ENCODE results near the gene CNN2. TPM values are rescaled to one million over a fixed set of nuclear protein-coding genes. Genes with fewer than 3 reads are reported as not detected.
A peak's percentile ranks its signal among the peaks of the same experiment; 100 is the strongest.

The CNN2 gene
- total RNA-seq, 2 donors from 2014 or later: 108 to 132 TPM

DNA sequence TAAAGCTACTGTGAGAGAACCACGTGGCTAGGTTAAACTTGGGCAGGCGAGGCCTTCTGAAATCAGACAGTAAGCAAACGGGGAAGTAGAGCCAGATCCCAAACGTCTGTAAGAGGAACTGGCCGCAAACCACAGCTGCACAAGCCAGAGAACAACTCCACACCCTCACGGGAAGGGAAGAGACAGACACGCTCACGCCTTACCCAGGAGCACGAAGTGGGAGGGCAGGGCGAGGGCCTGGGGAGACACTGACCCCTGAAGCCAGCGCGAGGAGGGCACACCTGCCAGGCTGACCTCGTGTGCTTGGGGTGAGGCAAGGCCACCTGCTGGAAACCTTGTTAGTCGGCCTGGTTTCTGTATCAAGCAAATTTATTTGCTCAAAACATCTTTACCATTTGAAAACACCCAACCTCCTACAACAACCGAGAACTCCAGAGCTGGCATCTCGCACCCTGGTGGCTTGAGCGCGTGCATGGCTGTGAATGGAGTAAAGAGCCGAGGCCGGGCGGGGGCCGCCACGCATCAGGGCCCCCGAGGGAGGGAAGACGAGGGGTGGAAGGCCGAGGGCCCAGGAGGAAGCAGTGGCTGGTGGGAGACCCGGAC, 61.5 kb downstream of the CNN2 start:
- Histone ChIP-seq H3K36me3 (peaks cover 5% of the 10 kb centered on the region), H3K4me3 (no peak overlapping the region), H3K9me3 (no peaks in the 10 kb centered on the region), H3K9ac (ENCODE audit: low read depth in 2 of 2, low read length in 2 of 2) (peak overlapping the region; percentile 5 to 24), H3K27me3 (no peaks in the 10 kb centered on the region), H3K4me1 (no peaks in the 10 kb centered on the region), H3K27ac (peak overlapping the region; percentile 41)
- TF ChIP-seq, protein P1, sequence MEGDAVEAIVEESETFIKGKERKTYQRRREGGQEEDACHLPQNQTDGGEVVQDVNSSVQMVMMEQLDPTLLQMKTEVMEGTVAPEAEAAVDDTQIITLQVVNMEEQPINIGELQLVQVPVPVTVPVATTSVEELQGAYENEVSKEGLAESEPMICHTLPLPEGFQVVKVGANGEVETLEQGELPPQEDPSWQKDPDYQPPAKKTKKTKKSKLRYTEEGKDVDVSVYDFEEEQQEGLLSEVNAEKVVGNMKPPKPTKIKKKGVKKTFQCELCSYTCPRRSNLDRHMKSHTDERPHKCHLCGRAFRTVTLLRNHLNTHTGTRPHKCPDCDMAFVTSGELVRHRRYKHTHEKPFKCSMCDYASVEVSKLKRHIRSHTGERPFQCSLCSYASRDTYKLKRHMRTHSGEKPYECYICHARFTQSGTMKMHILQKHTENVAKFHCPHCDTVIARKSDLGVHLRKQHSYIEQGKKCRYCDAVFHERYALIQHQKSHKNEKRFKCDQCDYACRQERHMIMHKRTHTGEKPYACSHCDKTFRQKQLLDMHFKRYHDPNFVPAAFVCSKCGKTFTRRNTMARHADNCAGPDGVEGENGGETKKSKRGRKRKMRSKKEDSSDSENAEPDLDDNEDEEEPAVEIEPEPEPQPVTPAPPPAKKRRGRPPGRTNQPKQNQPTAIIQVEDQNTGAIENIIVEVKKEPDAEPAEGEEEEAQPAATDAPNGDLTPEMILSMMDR (IDR thresholded peaks at IDR 0.05): no peak
- no peak for DNase-seq
- intact Hi-C loops (cut with DNase I): no loop called here

DNA sequence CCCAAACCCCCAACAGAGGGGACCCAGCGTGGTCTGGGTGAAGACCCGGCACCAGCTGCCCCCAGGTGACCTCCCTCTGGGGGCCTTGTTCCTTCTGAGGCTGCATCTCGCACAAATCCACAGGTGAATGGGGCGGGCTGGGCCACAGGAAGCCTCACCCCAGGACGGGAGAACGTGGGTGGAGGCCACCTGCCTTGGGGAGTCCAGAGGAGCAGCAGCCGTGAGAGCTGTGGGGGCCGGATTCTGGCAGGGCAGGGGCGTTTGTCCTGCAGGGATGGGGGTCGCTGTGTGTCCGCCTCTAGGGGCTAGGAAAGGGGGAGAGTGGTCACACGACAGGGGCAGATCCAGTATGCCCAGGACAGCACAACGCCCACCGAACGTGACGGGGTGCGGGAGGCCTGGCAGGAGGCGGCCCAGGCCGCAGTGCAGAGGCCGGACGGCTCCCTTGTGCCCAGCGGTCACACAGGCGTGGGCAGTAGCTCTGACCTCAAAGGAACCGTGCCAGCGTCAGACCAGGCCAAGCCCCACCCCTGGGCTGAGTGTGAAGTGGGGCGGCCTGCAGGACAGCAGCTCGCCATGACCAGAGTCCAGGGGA, 62.1 kb downstream of the CNN2 start:
- H3K4me3 ChIP-seq: no peak overlapping the region
- no peaks in the 10 kb centered on the region for H3K4me1 ChIP-seq
- DNase-seq: no peak
- intact Hi-C loops (cut with DNase I): no loop called here
- H3K9ac ChIP-seq (ENCODE audit: low read depth in 2 of 2, low read length in 2 of 2): peak overlapping the region; percentile 5 to 24
- H3K9me3 ChIP-seq: no peaks in the 10 kb centered on the region
- no peaks in the 10 kb centered on the region for H3K27me3 ChIP-seq
- H3K36me3 ChIP-seq: peaks cover 5% of the 10 kb centered on the region
- TF ChIP-seq, protein P1 (IDR thresholded peaks at IDR 0.05): no peak
- H3K27ac ChIP-seq: peak overlapping the region; percentile 41

Other genes with a start within 250 kb of the CNN2 start
- gene PTBP1, start 229.2 kb upstream of the CNN2 start, total RNA-seq: 100 to 1,000 TPM; 284 to 457 TPM
- under 1 TPM in 1 of 2 donors, not detected in 1; 0.22 TPM for gene PLPPR3, start 204.7 kb upstream of the CNN2 start, total RNA-seq
- gene AZU1, start 198.8 kb upstream of the CNN2 start, total RNA-seq: under 1 TPM in 1 of 2 donors, not detected in 1; 0.27 TPM
- gene PRTN3, start 185.6 kb upstream of the CNN2 start, total RNA-seq: not detected
- not detected for gene ELANE, start 174.3 kb upstream of the CNN2 start, total RNA-seq
- 10 to 100 TPM; 42.2 to 55.3 TPM for gene CFD, start 166.9 kb upstream of the CNN2 start, total RNA-seq
- gene MED16, start 133.4 kb upstream of the CNN2 start, total RNA-seq: 10 to 100 TPM; 73.3 to 83.2 TPM
- not detected for gene RNU6-9, start 133.1 kb upstream of the CNN2 start, total RNA-seq
- gene R3HDM4, start 113.4 kb upstream of the CNN2 start, total RNA-seq: 10 to 100 TPM; 54.5 to 55.6 TPM
- under 1 TPM in 1 of 2 donors, not detected in 1; 0.21 TPM for gene KISS1R, start 109.3 kb upstream of the CNN2 start, total RNA-seq
- 10 to 100 TPM in 1 of 2 donors, 1 to 10 TPM in 1; 8.7 to 13.0 TPM for gene ARID3A, start 100.6 kb upstream of the CNN2 start, total RNA-seq
- gene WDR18, start 42.3 kb upstream of the CNN2 start, total RNA-seq: 10 to 100 TPM; 26.5 to 81.5 TPM
- not detected for gene GRIN3B, start 26.2 kb upstream of the CNN2 start, total RNA-seq
- gene TMEM259, start 5.5 kb upstream of the CNN2 start, total RNA-seq: 100 to 1,000 TPM; 170 to 235 TPM
- gene RNU6-2, start 5.1 kb upstream of the CNN2 start, total RNA-seq: not detected
- 10 to 100 TPM; 23.9 to 31.6 TPM for gene ABCA7, start 13.5 kb downstream of the CNN2 start, total RNA-seq
- 10 to 100 TPM; 27.4 to 37.9 TPM for gene ARHGAP45, start 40.6 kb downstream of the CNN2 start, total RNA-seq
- 100 to 1,000 TPM; 135 to 245 TPM for gene POLR2E, start 68.8 kb downstream of the CNN2 start, total RNA-seq
- 100 to 1,000 TPM; 187 to 189 TPM for gene GPX4, start 77.4 kb downstream of the CNN2 start, total RNA-seq
- gene SBNO2, start 147.7 kb downstream of the CNN2 start, total RNA-seq: 10 to 100 TPM; 65.5 to 77.1 TPM
- gene STK11, start 179.2 kb downstream of the CNN2 start, total RNA-seq: 100 to 1,000 TPM in 1 of 2 donors, 10 to 100 TPM in 1; 76.3 to 103 TPM
- under 1 TPM; 0.22 to 0.48 TPM for gene CBARP, start 211.4 kb downstream of the CNN2 start, total RNA-seq
- gene ATP5F1D, start 215.1 kb downstream of the CNN2 start, total RNA-seq: 100 to 1,000 TPM; 359 to 627 TPM
- 100 to 1,000 TPM; 172 to 177 TPM for gene MIDN, start 222.0 kb downstream of the CNN2 start, total RNA-seq
- 100 to 1,000 TPM; 163 to 179 TPM for gene CIRBP, start 242.7 kb downstream of the CNN2 start, total RNA-seq
- 100 to 1,000 TPM in 1 of 2 donors, 10 to 100 TPM in 1; 41.8 to 114 TPM for gene FAM174C, start 248.9 kb downstream of the CNN2 start, total RNA-seq